Measurements from ENCODE around the gene GMIP. TPM values are rescaled to one million over a fixed set of nuclear protein-coding genes. Genes with fewer than 3 reads are reported as not detected.

The GMIP gene
- total RNA-seq, 1 experiment from 2014 or later = 12.7 TPM

- H4K20me1 ChIP-seq (ENCODE audit: control insufficient read depth, insufficient read depth, insufficient read length) = no peaks in the 10 kb centered on the region
- Mint-ChIP-seq H3K4me3 (no peak overlapping the region), H3K27ac (0 out of 7 replicates have a peak overlapping the region, but pooled peaks of 1 of the 3 experiments have one; percentile 68), H3K9me3 (0 out of 5 replicates have a peak, but pooled peaks cover 0 to 4% of the 10 kb centered on the region in 2 experiments), H3K27me3 (ENCODE audit: low read depth) (peaks cover 31% of the 10 kb centered on the region), H3K4me1 (peaks cover 9 to 15% of the 10 kb centered on the region in 2 experiments), H3K36me3 (ENCODE audit: insufficient read depth in 1 of 3, low read depth in 3 of 3) (no peaks in the 10 kb centered on the region)
- H2BK15ac ChIP-seq (ENCODE audit: low read depth, low read length) = no peak overlapping the region
- H2BK120ac ChIP-seq (ENCODE audit: low read depth, low read length, poor library complexity, severe bottlenecking) = no peak overlapping the region
- H3K14ac ChIP-seq (ENCODE audit: insufficient read depth, low read length) = no peak overlapping the region; the same call in 1 of the 2 replicates
- H3K4me1 ChIP-seq (ENCODE audit: insufficient read depth, low read length) = peaks cover 3% of the 10 kb centered on the region; the same call in 1 of the 2 replicates
- H2AFZ ChIP-seq (ENCODE audit: low read length) = no peak overlapping the region
- H3K23me2 ChIP-seq (ENCODE audit: insufficient read length, low read depth, low read length, poor library complexity, severe bottlenecking) = no peaks in the 10 kb centered on the region
- no peak overlapping the region for H3K56ac ChIP-seq (ENCODE audit: insufficient read length, low read depth, low read length)
- H3K4ac ChIP-seq (ENCODE audit: low read depth, low read length) = no peak overlapping the region
- no peak overlapping the region for H3K18ac ChIP-seq (ENCODE audit: insufficient read length, low read depth, low read length)
- H3K27ac ChIP-seq (ENCODE audit: insufficient read length, low read depth, low read length) = no peak overlapping the region
- no peak overlapping the region for H2BK20ac ChIP-seq (ENCODE audit: low read depth, low read length, poor library complexity, severe bottlenecking)
- TF ChIP-seq, protein P1, sequence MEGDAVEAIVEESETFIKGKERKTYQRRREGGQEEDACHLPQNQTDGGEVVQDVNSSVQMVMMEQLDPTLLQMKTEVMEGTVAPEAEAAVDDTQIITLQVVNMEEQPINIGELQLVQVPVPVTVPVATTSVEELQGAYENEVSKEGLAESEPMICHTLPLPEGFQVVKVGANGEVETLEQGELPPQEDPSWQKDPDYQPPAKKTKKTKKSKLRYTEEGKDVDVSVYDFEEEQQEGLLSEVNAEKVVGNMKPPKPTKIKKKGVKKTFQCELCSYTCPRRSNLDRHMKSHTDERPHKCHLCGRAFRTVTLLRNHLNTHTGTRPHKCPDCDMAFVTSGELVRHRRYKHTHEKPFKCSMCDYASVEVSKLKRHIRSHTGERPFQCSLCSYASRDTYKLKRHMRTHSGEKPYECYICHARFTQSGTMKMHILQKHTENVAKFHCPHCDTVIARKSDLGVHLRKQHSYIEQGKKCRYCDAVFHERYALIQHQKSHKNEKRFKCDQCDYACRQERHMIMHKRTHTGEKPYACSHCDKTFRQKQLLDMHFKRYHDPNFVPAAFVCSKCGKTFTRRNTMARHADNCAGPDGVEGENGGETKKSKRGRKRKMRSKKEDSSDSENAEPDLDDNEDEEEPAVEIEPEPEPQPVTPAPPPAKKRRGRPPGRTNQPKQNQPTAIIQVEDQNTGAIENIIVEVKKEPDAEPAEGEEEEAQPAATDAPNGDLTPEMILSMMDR (conservative IDR thresholded peaks at IDR 0.05) = no peak
- no peak overlapping the region for H4K91ac ChIP-seq (ENCODE audit: insufficient read length, low read depth, low read length)
- no peak overlapping the region for H4K5ac ChIP-seq (ENCODE audit: insufficient read length, low read depth, low read length)
- H3K79me1 ChIP-seq (ENCODE audit: insufficient read depth, low read depth, low read length, poor library complexity, severe bottlenecking) = no peaks in the 10 kb centered on the region
- WGBS (ENCODE audit: extremely low coverage, insufficient read length, low lambda C conversion rate) = no CpG with 5 or more reads among the region's 25 CpGs
- H3K23ac ChIP-seq (ENCODE audit: insufficient read length, low read depth, low read length) = no peak overlapping the region
- H2AK5ac ChIP-seq (ENCODE audit: insufficient read length, low read length) = no peak overlapping the region
- no peak for DNase-seq
- H3K79me2 ChIP-seq (ENCODE audit: insufficient read depth, low read length) = no peaks in the 10 kb centered on the region
- no peak overlapping the region for H3K4me2 ChIP-seq (ENCODE audit: insufficient read depth, insufficient read length, low read length)
- no peak overlapping the region for H4K8ac ChIP-seq (replicated peaks; ENCODE audit: insufficient read length, low read depth, low read length)
- no peak overlapping the region for H2BK5ac ChIP-seq (ENCODE audit: insufficient read length, low read length)
- no peaks in the 10 kb centered on the region for H3K27me3 ChIP-seq (ENCODE audit: insufficient read depth, low read length)
- no peak overlapping the region for H3T11ph ChIP-seq (ENCODE audit: low read length)
- H2BK12ac ChIP-seq (ENCODE audit: insufficient read length, low read depth, low read length) = no peak overlapping the region
- no peak overlapping the region for H3K9ac ChIP-seq (ENCODE audit: extremely low read depth, insufficient read length, low read length)
- H3K9me3 ChIP-seq (ENCODE audit: control insufficient read depth, low read depth, low read length) = no peaks in the 10 kb centered on the region
Measured at GRCh38 chr19:19579533-19580361, 63.7 kb downstream of the GMIP start.

Other genes with a start within 250 kb of the GMIP start
- 189 and 198 TPM in 2 replicates for gene GATAD2A, start 238.0 kb downstream of the GMIP start, total RNA-seq (2021)
- gene TSSK6, start 128.1 kb downstream of the GMIP start, total RNA-seq (2021) = 2.6 and 2.8 TPM in 2 replicates
- gene NDUFA13, start 127.4 kb downstream of the GMIP start, total RNA-seq (2021) = 489 and 509 TPM in 2 replicates
- 15.7 and 16.6 TPM in 2 replicates for gene YJEFN3, start 114.7 kb downstream of the GMIP start, total RNA-seq (2021)
- 5.9 and 6.4 TPM in 2 replicates for gene CILP2, start 105.4 kb downstream of the GMIP start, total RNA-seq (2021)
- 2.4 and 3.3 TPM in 2 replicates for gene PBX4, start 25.0 kb downstream of the GMIP start, total RNA-seq (2021)
- 49.5 and 51.8 TPM in 2 replicates for gene LPAR2, start 15.4 kb downstream of the GMIP start, total RNA-seq (2021)
- gene ATP13A1, start 20.0 kb upstream of the GMIP start, total RNA-seq (2021) = 67.8 and 73.1 TPM in 2 replicates
- gene ZNF101, start 25.2 kb upstream of the GMIP start, total RNA-seq (2021) = 46.9 and 57.0 TPM in 2 replicates
- gene ZNF14, start 89.5 kb upstream of the GMIP start, total RNA-seq (2021) = 7.5 and 8.3 TPM in 2 replicates
- 2.0 and 3.0 TPM in 2 replicates for gene ZNF506, start 178.1 kb upstream of the GMIP start, total RNA-seq (2021)
- gene ZNF253, start 222.2 kb upstream of the GMIP start, total RNA-seq (2021) = 47.7 and 51.0 TPM in 2 replicates

All from H9 (cell line).